Measurements from ENCODE around the gene IRF9. TPM values are rescaled to one million over a fixed set of nuclear protein-coding genes. Genes with fewer than 3 reads are reported as not detected.

Gene IRF9
- total RNA-seq, 1 experiment from 2014 or later = 27.6 TPM

- H3T11ph ChIP-seq (ENCODE audit: low read length) = no peak within 1 kb of the TSS
- no peak within 1 kb of the TSS for H3K56ac ChIP-seq (ENCODE audit: insufficient read length, low read depth, low read length)
- no peak within 1 kb of the TSS for H4K91ac ChIP-seq (ENCODE audit: insufficient read length, low read depth, low read length)
- H4K5ac ChIP-seq (ENCODE audit: insufficient read length, low read depth, low read length) = no peak within 1 kb of the TSS
- H2BK15ac ChIP-seq (ENCODE audit: low read depth, low read length) = no peak within 1 kb of the TSS
- no peak within 1 kb of the TSS for H3K23ac ChIP-seq (ENCODE audit: insufficient read length, low read depth, low read length)
- Mint-ChIP-seq H3K27ac (peak within 1 kb of the TSS; percentile 27 to 94 (median 78); a peak in 4 of 7 replicates), H3K4me1 (peaks cover 5 to 13% of the 10 kb centered on the region in 2 experiments; a peak in 3 of 4 replicates), H3K4me3 (peak within 1 kb of the TSS; percentile 75 to 80), H3K27me3 (ENCODE audit: low read depth) (no peaks in the 10 kb centered on the region; the same call in 1 of the 2 replicates), H3K9me3 (no peaks in the 10 kb centered on the region; a peak in 1 of 5 replicates), H3K36me3 (ENCODE audit: insufficient read depth in 1 of 3, low read depth in 3 of 3) (peaks cover 2 to 22% (median 16%) of the 10 kb centered on the region in 3 experiments; a peak in 5 of 7 replicates)
- no peak within 1 kb of the TSS for H2BK20ac ChIP-seq (ENCODE audit: low read depth, low read length, poor library complexity, severe bottlenecking)
- no peak within 1 kb of the TSS for H2AFZ ChIP-seq (ENCODE audit: low read length)
- H3K14ac ChIP-seq (ENCODE audit: insufficient read depth, low read length) = no peak within 1 kb of the TSS
- H3K9me3 ChIP-seq (ENCODE audit: control insufficient read depth, low read depth, low read length) = no peaks in the 10 kb centered on the region
- H2BK12ac ChIP-seq (ENCODE audit: insufficient read length, low read depth, low read length) = no peak within 1 kb of the TSS
- no peaks in the 10 kb centered on the region for H3K79me1 ChIP-seq (ENCODE audit: insufficient read depth, low read depth, low read length, poor library complexity, severe bottlenecking)
- H3K4me2 ChIP-seq (ENCODE audit: insufficient read depth, insufficient read length, low read length) = peak within 1 kb of the TSS; percentile 48
- H3K79me2 ChIP-seq (ENCODE audit: insufficient read depth, low read length) = no peaks in the 10 kb centered on the region
- no peak for TF ChIP-seq CTCF (conservative IDR thresholded peaks at IDR 0.05)
- no peak within 1 kb of the TSS for H2BK5ac ChIP-seq (ENCODE audit: insufficient read length, low read length)
- no peak within 1 kb of the TSS for H3K27ac ChIP-seq (ENCODE audit: insufficient read length, low read depth, low read length)
- WGBS (ENCODE audit: extremely low coverage, insufficient read length, low lambda C conversion rate) = no CpG with 5 or more reads among the region's 63 CpGs
- no peak within 1 kb of the TSS for H2BK120ac ChIP-seq (ENCODE audit: low read depth, low read length, poor library complexity, severe bottlenecking)
- H4K8ac ChIP-seq (replicated peaks; ENCODE audit: insufficient read length, low read depth, low read length) = no peak within 1 kb of the TSS
- H3K9ac ChIP-seq (ENCODE audit: extremely low read depth, insufficient read length, low read length) = peak within 1 kb of the TSS; percentile 3
- peak; percentile 100 for DNase-seq
- no peak within 1 kb of the TSS for H2AK5ac ChIP-seq (ENCODE audit: insufficient read length, low read length)
- H3K4me1 ChIP-seq (ENCODE audit: insufficient read depth, low read length) = no peaks in the 10 kb centered on the region
- H3K27me3 ChIP-seq (ENCODE audit: insufficient read depth, low read length) = no peaks in the 10 kb centered on the region
- H4K20me1 ChIP-seq (ENCODE audit: control insufficient read depth, insufficient read depth, insufficient read length) = no peaks in the 10 kb centered on the region
- no peak within 1 kb of the TSS for H3K4ac ChIP-seq (ENCODE audit: low read depth, low read length)
- no peak within 1 kb of the TSS for H3K18ac ChIP-seq (ENCODE audit: insufficient read length, low read depth, low read length)
- peaks cover 10% of the 10 kb centered on the region for H3K23me2 ChIP-seq (ENCODE audit: insufficient read length, low read depth, low read length, poor library complexity, severe bottlenecking)
Measured at GRCh38 chr14:24171422-24172260, 10.6 kb downstream of the IRF9 start, which contains the start of gene REC8. TSS of gene REC8 (plus strand) at chr14:24172080. CDS start at chr14:24172553, 473 bp downstream.

Measured in H9 (cell line).